ENCODE data around the gene RMI1.

RMI1 gene

DNA sequence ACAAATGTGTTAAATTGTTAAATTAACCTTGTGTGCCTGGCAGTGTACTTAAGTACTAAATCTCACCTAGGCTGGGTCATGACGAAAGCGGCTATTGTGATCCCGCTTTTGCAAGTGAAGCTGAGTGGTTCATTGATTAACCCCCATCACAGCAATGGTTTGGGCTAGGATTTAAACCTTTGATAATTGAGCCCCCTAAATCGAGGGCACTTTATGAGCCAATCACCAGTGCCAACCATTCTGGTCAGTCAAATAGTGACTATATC is 23.4 kb upstream of the RMI1 start:
- TF ChIP-seq, protein P1, sequence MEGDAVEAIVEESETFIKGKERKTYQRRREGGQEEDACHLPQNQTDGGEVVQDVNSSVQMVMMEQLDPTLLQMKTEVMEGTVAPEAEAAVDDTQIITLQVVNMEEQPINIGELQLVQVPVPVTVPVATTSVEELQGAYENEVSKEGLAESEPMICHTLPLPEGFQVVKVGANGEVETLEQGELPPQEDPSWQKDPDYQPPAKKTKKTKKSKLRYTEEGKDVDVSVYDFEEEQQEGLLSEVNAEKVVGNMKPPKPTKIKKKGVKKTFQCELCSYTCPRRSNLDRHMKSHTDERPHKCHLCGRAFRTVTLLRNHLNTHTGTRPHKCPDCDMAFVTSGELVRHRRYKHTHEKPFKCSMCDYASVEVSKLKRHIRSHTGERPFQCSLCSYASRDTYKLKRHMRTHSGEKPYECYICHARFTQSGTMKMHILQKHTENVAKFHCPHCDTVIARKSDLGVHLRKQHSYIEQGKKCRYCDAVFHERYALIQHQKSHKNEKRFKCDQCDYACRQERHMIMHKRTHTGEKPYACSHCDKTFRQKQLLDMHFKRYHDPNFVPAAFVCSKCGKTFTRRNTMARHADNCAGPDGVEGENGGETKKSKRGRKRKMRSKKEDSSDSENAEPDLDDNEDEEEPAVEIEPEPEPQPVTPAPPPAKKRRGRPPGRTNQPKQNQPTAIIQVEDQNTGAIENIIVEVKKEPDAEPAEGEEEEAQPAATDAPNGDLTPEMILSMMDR (conservative IDR thresholded peaks at IDR 0.05; ENCODE audit: low read length): no peak
- H3K4me3 ChIP-seq (ENCODE audit: low read length): peak overlapping the region; percentile 75
- DNase-seq (ENCODE audit: low read depth): no peak

GRCh38 chr9:83959061-83959460 is 21.5 kb upstream of the RMI1 start:
- TF ChIP-seq, protein P1 (conservative IDR thresholded peaks at IDR 0.05; ENCODE audit: low read length): no peak
- H3K4me3 ChIP-seq (ENCODE audit: low read length): no peak overlapping the region
- DNase-seq (ENCODE audit: low read depth): peak; percentile 90

GRCh38 chr9:83960991-83961390 is 19.6 kb upstream of the RMI1 start:
- TF ChIP-seq, protein P1 (conservative IDR thresholded peaks at IDR 0.05; ENCODE audit: low read length): no peak
- no peak overlapping the region for H3K4me3 ChIP-seq (ENCODE audit: low read length)
- DNase-seq (ENCODE audit: low read depth): no peak

DNA sequence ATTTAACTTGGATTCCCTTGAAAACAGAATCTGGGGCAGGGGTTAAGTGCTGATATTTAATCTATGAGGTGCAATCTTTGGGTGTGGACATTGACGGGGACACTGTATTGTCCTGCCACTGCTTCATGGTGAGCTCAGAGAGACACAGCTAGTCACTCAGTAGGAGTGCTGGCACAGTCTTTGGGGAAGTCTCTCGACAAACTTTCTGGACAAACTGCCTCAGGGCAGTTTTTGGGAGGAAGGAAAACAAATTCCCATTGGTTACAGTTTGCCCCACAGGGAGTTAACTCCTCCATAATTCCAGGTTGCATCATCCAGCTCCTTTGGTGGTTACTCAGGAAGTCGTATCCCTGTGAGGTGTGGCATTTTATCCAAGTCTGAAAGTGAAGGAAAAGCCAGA is 18.4 kb upstream of the RMI1 start:
- TF ChIP-seq, protein P1 (conservative IDR thresholded peaks at IDR 0.05; ENCODE audit: low read length): no peak
- DNase-seq (ENCODE audit: low read depth): peak; percentile 64
- H3K4me3 ChIP-seq (ENCODE audit: low read length): no peak overlapping the region

GRCh38 chr9:83964973-83965349 is 15.6 kb upstream of the RMI1 start:
- H3K4me3 ChIP-seq (ENCODE audit: low read length): no peak overlapping the region
- TF ChIP-seq, protein P1 (conservative IDR thresholded peaks at IDR 0.05; ENCODE audit: low read length): no peak
- DNase-seq (ENCODE audit: low read depth): peak; percentile 52

DNA sequence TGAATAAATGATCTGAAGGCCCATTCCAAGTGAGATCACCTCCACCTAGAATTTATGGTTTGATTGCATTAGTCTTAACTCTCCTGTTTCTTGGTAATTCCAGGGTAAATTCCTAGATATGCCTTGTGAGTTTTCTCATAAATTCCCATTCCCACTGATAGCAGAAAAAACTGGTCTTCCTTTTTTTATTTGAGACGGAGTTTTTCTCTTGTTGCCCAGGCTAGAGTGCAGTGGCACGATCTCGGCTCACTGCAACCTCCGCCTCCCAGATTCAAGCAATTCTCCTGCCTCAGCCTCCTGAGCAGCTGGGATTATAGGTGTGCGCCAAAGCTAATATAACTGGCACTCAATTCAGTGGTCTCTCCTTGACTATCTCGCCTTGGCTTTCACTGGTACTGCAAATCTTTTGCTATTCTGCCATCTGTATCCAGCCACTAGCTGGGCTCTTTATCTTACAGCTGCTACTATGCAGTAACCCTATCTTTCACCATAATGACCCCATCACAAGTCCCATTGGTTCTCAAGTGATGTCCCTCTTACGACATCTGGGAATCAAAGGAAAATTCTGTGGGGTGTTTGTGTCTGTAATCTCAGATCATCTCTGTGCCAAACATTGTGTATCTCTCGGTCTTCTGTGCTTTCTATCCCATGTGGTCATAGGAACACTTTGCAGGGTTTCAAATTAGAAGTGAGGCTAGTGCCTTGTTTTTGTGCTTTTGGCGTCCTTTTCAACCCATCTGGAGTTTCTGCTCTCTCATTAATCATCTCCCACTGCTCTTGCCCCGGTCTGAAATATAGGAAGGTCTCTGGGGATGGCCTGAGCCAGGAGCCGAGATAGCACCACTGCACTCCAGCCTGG is 15.0 kb upstream of the RMI1 start:
- peak; percentile 47 for DNase-seq (ENCODE audit: low read depth)
- TF ChIP-seq, protein P1 (conservative IDR thresholded peaks at IDR 0.05; ENCODE audit: low read length): no peak
- H3K4me3 ChIP-seq (ENCODE audit: low read length): no peak overlapping the region

DNA sequence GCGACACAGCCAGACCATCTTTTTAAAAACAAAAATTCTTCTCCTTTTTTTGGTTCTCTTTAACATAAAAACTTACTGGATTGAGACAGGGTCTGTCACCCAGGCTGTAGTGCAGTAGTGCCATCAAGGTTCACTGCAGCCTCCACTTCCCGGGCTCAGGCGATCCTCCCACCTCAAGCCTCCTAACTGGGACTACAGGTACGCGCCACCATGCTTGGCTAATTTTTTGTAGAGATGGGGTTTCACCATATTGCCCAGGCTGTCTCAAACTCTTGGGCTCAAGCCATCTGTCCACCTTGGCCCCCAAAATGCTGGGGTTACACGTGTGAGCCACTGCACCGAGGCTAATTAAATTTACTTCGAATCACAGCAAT is 14.4 kb upstream of the RMI1 start:
- no peak for DNase-seq (ENCODE audit: low read depth)
- TF ChIP-seq, protein P1 (conservative IDR thresholded peaks at IDR 0.05; ENCODE audit: low read length): no peak
- H3K4me3 ChIP-seq (ENCODE audit: low read length): no peak overlapping the region

All from AG10803 (cell line).